ENCODE measurements around the gene SPPL2B.

- TF ChIP-seq POLR2A (IDR thresholded peaks at IDR 0.05), result no peak
- TF ChIP-seq CTCF (IDR thresholded peaks at IDR 0.05), result no peak
Observed at GRCh38 chr19:2374808-2375207, 46.3 kb downstream of the SPPL2B start.

Data from right lobe of liver (tissue), 4 donors.